Activated T-helper 1 cell treated with anti-CD3 and anti-CD28 coated beads, Interleukin-12 subunit alpha, Interleukin-12 subunit beta, Interleukin-2, Interleukin-4 antibody, amounts not matched to agents 30 ng/mL and 10 ng/mL and 1 ng/mL, durations not matched to agents 14 hours and 24 hours and 36 hours (primary cell): ENCODE results near the gene WDFY1. TPM values are rescaled to one million over a fixed set of nuclear protein-coding genes. Genes with fewer than 3 reads are reported as not detected.

ENCODE experiments used
- DNase-seq: peaks from one replicate; pipeline ENCODE4 v3.0.0; 2021; ENCODE audit warnings: low spot score
- H3K27ac Mint-ChIP-seq: one replicate; pipeline ENCODE4 v1.8.0; 2021; ENCODE audit warnings: mild to moderate bottlenecking, mixed read lengths
- H3K27me3 Mint-ChIP-seq: one replicate; pipeline ENCODE4 v1.8.0; 2022; ENCODE audit warnings: mild to moderate bottlenecking, moderate library complexity, mixed read lengths; ENCODE audit not compliant: insufficient read depth
- H3K36me3 Mint-ChIP-seq: one replicate; pipeline ENCODE4 v1.8.0; 2021; ENCODE audit warnings: low read depth, mixed read lengths
- H3K4me1 Mint-ChIP-seq: one replicate; pipeline ENCODE4 v1.8.0; 2021; ENCODE audit warnings: low read depth, mixed read lengths
- H3K4me3 Mint-ChIP-seq: one replicate; pipeline ENCODE4 v1.8.0; 2021; ENCODE audit warnings: mild to moderate bottlenecking, moderate library complexity, mixed read lengths
- H3K9me3 Mint-ChIP-seq: one replicate; pipeline ENCODE4 v1.8.0; 2021; ENCODE audit warnings: mixed read lengths
- intact Hi-C: fragments of 100-400 bp; cut with micrococcal nuclease; formaldehyde crosslinking; loops from one replicate; pipeline ENCODE4 v1.15.1; 2024
- total RNA-seq: library from RNA; stranded (reverse); gene quantifications from 2 replicates; pipeline ENCODE4 v1.2.3, GENCODE V29; 2022

The WDFY1 gene
- 17.9 and 21.8 TPM in 2 replicates for total RNA-seq

GRCh38 chr2:223944703-223945531 is at the start of gene WDFY1:
Gene WDFY1 (minus strand): TSS chr2:223945335. CDS start chr2:223945284, 51 bp downstream.
- Mint-ChIP-seq H3K36me3 (peaks cover 11% of the 10 kb centered on the region), H3K4me1 (peaks cover 60% of the 10 kb centered on the region)

GRCh38 chr2:223994562-223995162 is 49.5 kb upstream of the WDFY1 start:
- DNase-seq, result no peak
- H3K4me1 Mint-ChIP-seq, result peaks cover 18% of the 10 kb centered on the region

More at GRCh38 chr2:223944703-223945531, at the start of gene WDFY1:
- H3K9me3 Mint-ChIP-seq, result peaks cover 5% of the 10 kb centered on the region
- peak within 1 kb of the TSS; percentile 86 for H3K27ac Mint-ChIP-seq
- peak; percentile 74 for DNase-seq
- intact Hi-C loops, result loop anchor here (1.0 to 10.0 kb wide), 7 partner anchors 12 to 1288 kb away; partner anchors contain the start of genes AP1S3, FARSB and MRPL44
- no peaks in the 10 kb centered on the region for H3K27me3 Mint-ChIP-seq
- peak within 1 kb of the TSS; percentile 87 for H3K4me3 Mint-ChIP-seq

GRCh38 chr2:223993634-223994232 is 48.6 kb upstream of the WDFY1 start:
- intact Hi-C loops, result loop anchor here (1.0 to 5.0 kb wide), 8 partner anchors 23 to 376 kb away; partner anchors contain the start of gene SERPINE2
- Mint-ChIP-seq H3K36me3 (peaks cover 6% of the 10 kb centered on the region), H3K27me3 (no peaks in the 10 kb centered on the region), H3K9me3 (no peaks in the 10 kb centered on the region), H3K27ac (no peak overlapping the region), H3K4me3 (no peak overlapping the region), H3K4me1 (peaks cover 18% of the 10 kb centered on the region)
- peak; percentile 46 for DNase-seq

More at GRCh38 chr2:223994562-223995162, 49.5 kb upstream of the WDFY1 start:
- peak overlapping the region; percentile 25 for H3K27ac Mint-ChIP-seq
- H3K9me3 Mint-ChIP-seq, result no peaks in the 10 kb centered on the region
- H3K4me3 Mint-ChIP-seq, result no peak overlapping the region
- intact Hi-C loops, result loop anchor here (2.0 to 5.0 kb wide), 3 partner anchors 32 to 178 kb away; no protein-coding TSS in a partner anchor
- H3K27me3 Mint-ChIP-seq, result no peaks in the 10 kb centered on the region
- H3K36me3 Mint-ChIP-seq, result peaks cover 7% of the 10 kb centered on the region

DNA sequence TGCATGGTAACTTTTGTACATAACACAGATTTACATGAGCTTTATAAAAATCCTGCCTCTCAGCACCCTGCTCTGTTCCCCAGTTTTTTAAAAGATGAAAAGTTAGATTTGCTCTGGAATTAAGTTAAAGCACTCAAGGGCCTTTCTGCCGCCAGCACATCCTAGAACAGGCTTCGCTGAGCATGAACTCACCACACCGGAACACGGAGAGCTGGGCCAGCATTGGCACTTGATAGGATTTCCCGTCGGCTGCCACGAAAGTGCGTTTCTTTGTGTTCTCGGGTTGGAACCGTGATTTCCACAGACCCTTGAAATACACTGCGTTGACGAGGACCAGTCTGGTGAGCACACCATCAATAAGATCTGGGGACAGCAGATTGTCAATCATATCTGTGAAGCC is 46.5 kb upstream of the WDFY1 start:
- peaks cover 18% of the 10 kb centered on the region for H3K4me1 Mint-ChIP-seq
- H3K27me3 Mint-ChIP-seq, result no peaks in the 10 kb centered on the region
- DNase-seq, result no peak
- no peak overlapping the region for H3K4me3 Mint-ChIP-seq
- H3K36me3 Mint-ChIP-seq, result no peaks in the 10 kb centered on the region
- intact Hi-C loops, result loop anchor here (5.0 kb wide), 2 partner anchors 151 to 181 kb away; no protein-coding TSS in a partner anchor
- H3K27ac Mint-ChIP-seq, result no peak overlapping the region
- no peaks in the 10 kb centered on the region for H3K9me3 Mint-ChIP-seq

DNA sequence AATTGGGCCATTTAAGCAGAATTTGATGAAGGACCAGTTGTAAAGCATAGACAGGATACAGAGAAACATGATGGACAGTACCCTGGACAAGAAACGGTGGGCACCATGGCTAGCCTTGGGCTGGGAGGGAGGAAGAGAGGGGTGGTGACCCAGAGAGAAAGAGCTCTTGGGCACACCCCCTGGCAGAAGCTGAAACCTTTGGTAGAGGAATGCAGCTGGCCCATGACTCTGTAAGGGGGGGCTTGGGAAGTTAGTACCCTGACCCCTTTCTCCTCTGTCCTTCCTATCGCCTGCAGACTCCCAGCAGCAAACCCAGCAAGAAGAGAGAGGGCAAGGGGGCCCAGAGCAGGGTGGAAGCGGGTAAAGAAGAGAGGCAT is 44.7 kb upstream of the WDFY1 start:
- H3K27me3 Mint-ChIP-seq, result no peaks in the 10 kb centered on the region
- peaks cover 12% of the 10 kb centered on the region for H3K4me1 Mint-ChIP-seq
- no peaks in the 10 kb centered on the region for H3K9me3 Mint-ChIP-seq
- peaks cover 2% of the 10 kb centered on the region for H3K36me3 Mint-ChIP-seq
- no peak for DNase-seq
- intact Hi-C loops, result loop anchor here (5.0 kb wide), 2 partner anchors 152 to 182 kb away; no protein-coding TSS in a partner anchor
- H3K27ac Mint-ChIP-seq, result no peak overlapping the region
- H3K4me3 Mint-ChIP-seq, result no peak overlapping the region

- Mint-ChIP-seq H3K9me3 (no peaks in the 10 kb centered on the region), H3K4me3 (no peak overlapping the region), H3K27me3 (no peaks in the 10 kb centered on the region), H3K27ac (no peak overlapping the region), H3K36me3 (peaks cover 7% of the 10 kb centered on the region), H3K4me1 (peaks cover 6% of the 10 kb centered on the region)
- no peak for DNase-seq
- intact Hi-C loops, result no loop called here
Measured at GRCh38 chr2:223989206-223989855, 44.2 kb upstream of the WDFY1 start.

DNA sequence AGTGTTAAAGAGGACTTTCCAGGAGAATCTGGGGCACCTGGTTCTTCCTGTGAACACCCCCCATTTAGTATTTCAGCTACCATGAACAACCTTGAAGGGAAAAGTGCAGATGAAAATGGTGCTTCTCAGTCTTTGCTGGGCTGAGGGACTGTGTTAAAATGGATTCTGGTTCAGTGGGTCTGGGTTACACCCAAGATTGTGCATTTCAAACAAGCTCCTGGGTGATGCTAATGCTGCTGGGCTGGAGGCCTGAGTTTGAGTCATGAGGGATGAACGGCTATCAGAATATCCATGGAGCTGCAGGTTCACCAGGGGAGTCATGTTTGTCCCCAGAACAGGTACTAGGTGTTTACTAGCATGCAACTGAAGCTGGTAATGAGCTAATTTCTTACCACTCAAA is 36.1 kb upstream of the WDFY1 start:
- H3K27ac Mint-ChIP-seq, result no peak overlapping the region
- H3K4me1 Mint-ChIP-seq, result peaks cover 4% of the 10 kb centered on the region
- H3K36me3 Mint-ChIP-seq, result peaks cover 10% of the 10 kb centered on the region
- no peak for DNase-seq
- H3K27me3 Mint-ChIP-seq, result no peaks in the 10 kb centered on the region
- intact Hi-C loops, result no loop called here
- H3K4me3 Mint-ChIP-seq, result no peak overlapping the region
- H3K9me3 Mint-ChIP-seq, result no peaks in the 10 kb centered on the region

GRCh38 chr2:223980803-223981202 is 35.7 kb upstream of the WDFY1 start:
- DNase-seq, result no peak
- no peaks in the 10 kb centered on the region for H3K27me3 Mint-ChIP-seq
- peaks cover 4% of the 10 kb centered on the region for H3K4me1 Mint-ChIP-seq
- no peaks in the 10 kb centered on the region for H3K9me3 Mint-ChIP-seq
- intact Hi-C loops, result no loop called here
- H3K36me3 Mint-ChIP-seq, result peaks cover 9% of the 10 kb centered on the region
- no peak overlapping the region for H3K27ac Mint-ChIP-seq
- H3K4me3 Mint-ChIP-seq, result no peak overlapping the region

GRCh38 chr2:223980397-223980735 is 35.2 kb upstream of the WDFY1 start:
- H3K27ac Mint-ChIP-seq, result no peak overlapping the region

GRCh38 chr2:223979730-223980396 is 34.7 kb upstream of the WDFY1 start:
- no peaks in the 10 kb centered on the region for H3K9me3 Mint-ChIP-seq
- intact Hi-C loops, result no loop called here
- H3K4me1 Mint-ChIP-seq, result peaks cover 4% of the 10 kb centered on the region
- H3K4me3 Mint-ChIP-seq, result no peak overlapping the region
- no peaks in the 10 kb centered on the region for H3K27me3 Mint-ChIP-seq
- no peak for DNase-seq
- peaks cover 9% of the 10 kb centered on the region for H3K36me3 Mint-ChIP-seq
- H3K27ac Mint-ChIP-seq, result no peak overlapping the region

More at GRCh38 chr2:223980397-223980735, 35.2 kb upstream of the WDFY1 start:
- no peaks in the 10 kb centered on the region for H3K27me3 Mint-ChIP-seq
- intact Hi-C loops, result no loop called here
- peaks cover 9% of the 10 kb centered on the region for H3K36me3 Mint-ChIP-seq
- no peak overlapping the region for H3K4me3 Mint-ChIP-seq
- DNase-seq, result no peak
- peaks cover 4% of the 10 kb centered on the region for H3K4me1 Mint-ChIP-seq
- H3K9me3 Mint-ChIP-seq, result no peaks in the 10 kb centered on the region

DNA sequence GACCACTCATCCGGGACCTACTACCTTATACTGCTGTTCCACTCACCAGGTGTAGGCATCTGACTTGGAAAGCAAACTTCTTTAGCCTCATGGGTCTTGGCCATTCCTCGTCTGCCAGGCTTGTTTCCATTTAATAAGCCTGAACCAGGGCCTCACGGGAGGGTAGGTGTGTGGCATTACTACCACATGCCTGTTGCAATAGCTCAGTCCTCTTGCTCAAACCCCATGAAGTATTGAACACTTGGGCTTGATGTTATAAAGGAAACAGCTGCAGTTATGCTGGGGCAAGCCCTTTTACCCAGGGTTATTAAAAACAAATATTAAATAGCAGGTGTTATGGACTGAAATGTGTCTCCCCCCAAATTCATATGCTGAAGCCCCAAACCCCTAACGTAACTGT is 33.3 kb upstream of the WDFY1 start:
- H3K36me3 Mint-ChIP-seq, result peaks cover 1% of the 10 kb centered on the region
- no peak overlapping the region for H3K27ac Mint-ChIP-seq
- H3K9me3 Mint-ChIP-seq, result no peaks in the 10 kb centered on the region
- H3K27me3 Mint-ChIP-seq, result no peaks in the 10 kb centered on the region
- intact Hi-C loops, result no loop called here
- DNase-seq, result no peak
- no peak overlapping the region for H3K4me3 Mint-ChIP-seq
- H3K4me1 Mint-ChIP-seq, result peaks cover 1% of the 10 kb centered on the region

GRCh38 chr2:223976635-223977226 is 31.6 kb upstream of the WDFY1 start:
- Mint-ChIP-seq H3K27me3 (no peaks in the 10 kb centered on the region), H3K27ac (no peak overlapping the region), H3K9me3 (no peaks in the 10 kb centered on the region), H3K4me3 (no peak overlapping the region), H3K4me1 (no peaks in the 10 kb centered on the region), H3K36me3 (peaks cover 6% of the 10 kb centered on the region)
- no peak for DNase-seq
- intact Hi-C loops, result no loop called here
